SU-DHL-6 (cell line): Measurements from ENCODE around the gene BRPF3.

ENCODE experiments used
- H2AFZ ChIP-seq: fragments of 200-600 bp; sonication (generic); 2 replicates; pipeline ENCODE4 v1.6.1; 2014; ENCODE audit warnings: low read depth, mild to moderate bottlenecking, moderate library complexity, mixed read lengths, antibody characterized with exemption, low read length; ENCODE audit not compliant: severe bottlenecking
- H3F3A ChIP-seq: fragments of 200-600 bp; shearing (Covaris generic); 2 replicates; pipeline ENCODE4 v1.6.0; 2016; ENCODE audit warnings: antibody characterized with exemption, mild to moderate bottlenecking; ENCODE audit not compliant: insufficient read depth
- H3K27ac ChIP-seq: fragments of 200-600 bp; sonication (generic); 2 replicates; pipeline ENCODE4 v1.5.1; 2016; ENCODE audit warnings: low read depth, mild to moderate bottlenecking, low read length, moderate library complexity, mixed read lengths
- H3K27me3 ChIP-seq: fragments of 200-600 bp; sonication (generic), shearing (Covaris generic); 2 replicates; pipeline ENCODE4 v1.6.0; 2014; ENCODE audit warnings: mild to moderate bottlenecking, low read length
- H3K36me3 ChIP-seq: fragments of 200-600 bp; sonication (generic); 2 replicates; pipeline ENCODE4 v1.6.1; 2014; ENCODE audit warnings: mild to moderate bottlenecking, low read length, mixed read lengths
- H3K4me2 ChIP-seq: fragments of 300-600, 200-600 bp; shearing (Covaris generic), sonication (generic); 2 replicates; pipeline ENCODE4 v1.6.0; 2014; ENCODE audit warnings: low read length, low read depth, mild to moderate bottlenecking; ENCODE audit not compliant: poor library complexity, severe bottlenecking
- H3K4me3 ChIP-seq: fragments of 200-600 bp; sonication (generic); 2 replicates; pipeline ENCODE4 v1.5.1; 2014; ENCODE audit warnings: antibody characterized with exemption, low read length, mild to moderate bottlenecking, mixed read lengths; ENCODE audit not compliant: insufficient read depth, poor library complexity, severe bottlenecking
- H3K79me2 ChIP-seq: fragments of 200-600 bp; sonication (generic); 2 replicates; pipeline ENCODE4 v1.6.1; 2014; ENCODE audit warnings: mild to moderate bottlenecking, low read length, moderate library complexity; ENCODE audit not compliant: insufficient read depth
- H3K9ac ChIP-seq: fragments of 200-600 bp; sonication (generic); 2 replicates; pipeline ENCODE4 v1.7.0; 2014; ENCODE audit warnings: mild to moderate bottlenecking, low read length
- H3K9me2 ChIP-seq: fragments of 200-600 bp; sonication (generic); replicated peaks from 2 replicates; pipeline ENCODE4 v1.6.1; 2014; ENCODE audit warnings: low read length; ENCODE audit not compliant: insufficient read depth
- H3K9me3 ChIP-seq: fragments of 200-600 bp; sonication (generic); 2 replicates; pipeline ENCODE4 v1.6.1; 2014; ENCODE audit warnings: low read length, mixed read lengths; ENCODE audit not compliant: insufficient read depth
- H4K20me1 ChIP-seq: fragments of 200-600 bp; sonication (generic); 2 replicates; pipeline ENCODE4 v1.6.1; 2014; ENCODE audit warnings: low read depth, mild to moderate bottlenecking, antibody characterized with exemption, low read length, moderate library complexity, mixed read lengths
- EZH2phosphoT487 ChIP-seq: fragments of 200-600 bp; sonication (generic), shearing (Covaris generic); conservative IDR thresholded peaks from 2 replicates; pipeline ENCODE4 v1.6.1; 2018; ENCODE audit warnings: mild to moderate bottlenecking, antibody characterized with exemption, low read length, moderate library complexity, mixed read lengths
- TF ChIP-seq, protein P1 (sequence below): fragments of 200-600 bp; sonication (generic); IDR thresholded peaks from one replicate; pipeline ENCODE4 v1.5.1; 2017; ENCODE audit warnings: antibody characterized with exemption, mild to moderate bottlenecking, low read length, moderate library complexity; ENCODE audit not compliant: insufficient read depth, poor library complexity, severe bottlenecking

BRPF3 gene

DNA sequence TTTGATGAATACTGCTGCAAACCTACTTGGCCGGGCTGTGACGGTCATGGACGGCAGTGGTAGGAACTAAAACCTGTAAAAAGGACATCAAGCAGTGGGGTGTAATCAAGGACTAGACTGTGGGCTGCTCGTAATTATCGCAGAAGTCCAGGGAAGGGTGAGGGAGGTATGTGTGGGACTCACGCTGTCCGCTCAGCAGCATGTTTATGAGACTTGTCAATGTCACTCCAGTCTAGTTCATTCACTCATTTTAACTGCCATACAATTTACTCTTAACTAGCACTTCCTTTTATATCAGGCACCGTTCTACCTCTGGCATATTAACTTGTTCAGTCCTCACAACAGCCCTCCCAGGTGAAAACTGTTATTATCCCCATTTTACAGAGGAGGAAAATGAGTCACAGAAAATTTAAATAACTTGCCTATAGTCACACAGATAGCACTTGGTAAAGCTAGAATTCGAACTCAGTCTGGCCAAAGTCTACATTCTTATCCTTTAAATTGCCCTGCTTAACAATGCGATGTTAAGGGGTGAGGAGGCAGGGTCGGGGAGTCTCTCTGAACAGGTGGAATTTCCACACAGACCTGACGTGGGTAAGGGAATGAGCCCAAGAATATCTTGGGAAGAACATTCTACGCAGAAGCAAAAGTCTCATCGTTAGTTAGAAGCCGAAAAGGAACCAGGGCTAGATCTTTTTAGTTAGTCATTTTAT, 77.4 kb downstream of the BRPF3 start:
- Histone ChIP-seq H3K27ac (no peak overlapping the region), H3K27me3 (no peaks in the 10 kb centered on the region), H3K36me3 (no peaks in the 10 kb centered on the region), H3K9me2 (no peaks in the 10 kb centered on the region), H3K79me2 (no peaks in the 10 kb centered on the region), H3F3A (no peaks in the 10 kb centered on the region), H2AFZ (no peak overlapping the region), H3K4me3 (no peak overlapping the region), H3K4me2 (no peak overlapping the region), H3K9me3 (no peaks in the 10 kb centered on the region), H4K20me1 (no peaks in the 10 kb centered on the region), H3K9ac (no peak overlapping the region)
- TF ChIP-seq EZH2phosphoT487, result no peak
- TF ChIP-seq, protein P1, sequence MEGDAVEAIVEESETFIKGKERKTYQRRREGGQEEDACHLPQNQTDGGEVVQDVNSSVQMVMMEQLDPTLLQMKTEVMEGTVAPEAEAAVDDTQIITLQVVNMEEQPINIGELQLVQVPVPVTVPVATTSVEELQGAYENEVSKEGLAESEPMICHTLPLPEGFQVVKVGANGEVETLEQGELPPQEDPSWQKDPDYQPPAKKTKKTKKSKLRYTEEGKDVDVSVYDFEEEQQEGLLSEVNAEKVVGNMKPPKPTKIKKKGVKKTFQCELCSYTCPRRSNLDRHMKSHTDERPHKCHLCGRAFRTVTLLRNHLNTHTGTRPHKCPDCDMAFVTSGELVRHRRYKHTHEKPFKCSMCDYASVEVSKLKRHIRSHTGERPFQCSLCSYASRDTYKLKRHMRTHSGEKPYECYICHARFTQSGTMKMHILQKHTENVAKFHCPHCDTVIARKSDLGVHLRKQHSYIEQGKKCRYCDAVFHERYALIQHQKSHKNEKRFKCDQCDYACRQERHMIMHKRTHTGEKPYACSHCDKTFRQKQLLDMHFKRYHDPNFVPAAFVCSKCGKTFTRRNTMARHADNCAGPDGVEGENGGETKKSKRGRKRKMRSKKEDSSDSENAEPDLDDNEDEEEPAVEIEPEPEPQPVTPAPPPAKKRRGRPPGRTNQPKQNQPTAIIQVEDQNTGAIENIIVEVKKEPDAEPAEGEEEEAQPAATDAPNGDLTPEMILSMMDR, result no peak

DNA sequence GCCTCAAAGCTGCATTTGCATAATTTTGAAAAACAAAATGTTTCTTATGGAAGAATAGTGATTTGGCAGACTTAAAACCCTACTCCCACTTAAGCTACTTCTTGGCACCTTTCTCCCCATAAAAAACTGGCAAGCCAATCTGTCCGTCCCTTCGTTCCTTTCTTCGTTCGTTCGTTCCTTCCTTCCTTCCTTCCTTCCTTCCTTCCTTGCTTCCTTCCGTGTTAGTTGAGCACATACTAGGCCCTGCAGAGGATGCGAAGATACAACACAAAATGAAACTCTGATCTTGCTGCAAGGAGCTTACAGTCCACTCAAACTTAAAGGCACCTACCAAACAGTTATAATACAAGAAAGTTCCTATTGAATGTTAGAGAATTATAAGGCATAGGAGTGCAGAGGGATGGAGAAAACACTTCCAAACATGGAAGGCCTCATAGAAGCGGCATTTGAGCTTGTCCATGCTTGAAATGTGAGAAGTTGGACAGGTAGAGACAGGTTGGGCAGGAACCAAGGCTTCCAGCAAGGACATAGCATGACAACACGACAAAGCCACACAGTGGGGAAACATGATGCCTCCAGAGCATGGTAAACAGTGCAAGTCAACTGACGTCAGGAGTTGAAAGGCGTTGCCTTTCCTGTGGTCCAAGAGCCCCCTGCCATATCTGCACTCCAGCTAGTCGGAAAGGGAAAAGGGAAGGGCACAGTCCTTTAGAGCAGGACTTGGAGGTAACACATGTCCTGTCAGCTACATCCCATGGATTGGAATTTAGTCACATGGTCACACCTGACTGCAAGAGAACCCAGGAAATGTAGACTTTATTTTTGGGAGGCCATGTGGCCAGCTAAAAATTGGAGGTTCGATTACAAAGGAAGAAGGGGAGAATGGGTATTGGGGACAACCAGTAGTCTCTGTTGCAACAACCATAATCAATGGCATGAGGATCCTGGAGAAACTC, 80.3 kb downstream of the BRPF3 start:
- no peak overlapping the region for H3K4me3 ChIP-seq
- no peak overlapping the region for H3K9ac ChIP-seq
- H2AFZ ChIP-seq, result no peak overlapping the region
- H3K79me2 ChIP-seq, result no peaks in the 10 kb centered on the region
- no peaks in the 10 kb centered on the region for H4K20me1 ChIP-seq
- no peaks in the 10 kb centered on the region for H3K9me2 ChIP-seq
- no peaks in the 10 kb centered on the region for H3F3A ChIP-seq
- no peaks in the 10 kb centered on the region for H3K36me3 ChIP-seq
- no peaks in the 10 kb centered on the region for H3K27me3 ChIP-seq
- no peak overlapping the region for H3K27ac ChIP-seq
- TF ChIP-seq, protein P1, result no peak
- TF ChIP-seq EZH2phosphoT487, result no peak
- no peaks in the 10 kb centered on the region for H3K9me3 ChIP-seq
- no peak overlapping the region for H3K4me2 ChIP-seq

DNA sequence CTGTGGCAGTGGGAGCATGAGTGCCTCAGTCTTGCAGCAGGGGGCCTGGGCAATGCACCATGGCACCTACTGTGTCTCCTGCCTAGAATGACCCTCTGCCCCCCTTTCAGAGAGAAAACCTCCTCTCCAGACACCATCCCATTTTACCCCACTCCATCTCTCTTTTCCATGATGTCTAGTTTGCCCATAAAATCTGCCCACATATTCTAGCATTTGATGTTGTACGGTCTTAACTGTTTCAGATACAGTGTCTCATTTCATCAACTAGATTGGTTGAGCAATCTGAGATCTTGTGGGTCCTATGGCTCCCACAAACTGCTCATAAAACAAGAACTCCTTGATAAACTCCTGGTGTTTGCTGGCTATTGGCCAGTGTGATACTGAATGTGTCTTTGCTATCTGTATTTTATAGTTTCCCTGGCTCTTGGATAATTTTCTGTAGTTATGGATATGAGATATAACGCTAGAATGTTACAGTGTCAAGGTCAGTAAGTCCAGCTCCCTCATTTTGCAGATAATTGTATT, 81.5 kb downstream of the BRPF3 start:
- no peak overlapping the region for H3K4me3 ChIP-seq
- no peaks in the 10 kb centered on the region for H3K9me2 ChIP-seq
- H3K27ac ChIP-seq, result no peak overlapping the region
- no peaks in the 10 kb centered on the region for H3K27me3 ChIP-seq
- no peaks in the 10 kb centered on the region for H3K36me3 ChIP-seq
- H3K4me2 ChIP-seq, result no peak overlapping the region
- H4K20me1 ChIP-seq, result no peaks in the 10 kb centered on the region
- no peak overlapping the region for H3K9ac ChIP-seq
- H3K79me2 ChIP-seq, result no peaks in the 10 kb centered on the region
- H3F3A ChIP-seq, result no peaks in the 10 kb centered on the region
- TF ChIP-seq EZH2phosphoT487, result no peak
- TF ChIP-seq, protein P1, result no peak
- H2AFZ ChIP-seq, result no peak overlapping the region
- no peaks in the 10 kb centered on the region for H3K9me3 ChIP-seq
